NCI-H510A (cell line): ENCODE data around the gene SH3RF3.

Source experiments
- DNase-seq: peaks from one replicate; lab custom pipeline; 2025; lab: John Stamatoyannopoulos, UW

Gene SH3RF3

GRCh38 chr2:109203246-109204011 is 74.4 kb downstream of the SH3RF3 start:
- DNase-seq = no peak

- no peak for DNase-seq
Observed at GRCh38 chr2:109204412-109204811, 75.4 kb downstream of the SH3RF3 start.

GRCh38 chr2:109205447-109205846 is 76.4 kb downstream of the SH3RF3 start:
- no peak for DNase-seq

- DNase-seq = no peak
Observed at GRCh38 chr2:109206569-109207146, 77.7 kb downstream of the SH3RF3 start.

GRCh38 chr2:109207176-109207575 is 78.2 kb downstream of the SH3RF3 start:
- DNase-seq = no peak

- DNase-seq = no peak
Observed at GRCh38 chr2:109208071-109208950, 79.3 kb downstream of the SH3RF3 start.

- DNase-seq = no peak
Observed at GRCh38 chr2:109208951-109209335, 79.9 kb downstream of the SH3RF3 start.

GRCh38 chr2:109209412-109209811 is 80.4 kb downstream of the SH3RF3 start:
- DNase-seq = no peak

- DNase-seq = no peak
Observed at GRCh38 chr2:109209941-109210340, 80.9 kb downstream of the SH3RF3 start.

- DNase-seq = no peak
Observed at GRCh38 chr2:109210431-109211200, 81.6 kb downstream of the SH3RF3 start.

- DNase-seq = no peak
Observed at GRCh38 chr2:109211315-109211714, 82.3 kb downstream of the SH3RF3 start.

- no peak for DNase-seq
Observed at GRCh38 chr2:109212836-109213563, 84.0 kb downstream of the SH3RF3 start.

GRCh38 chr2:109213646-109214433 is 84.8 kb downstream of the SH3RF3 start:
- DNase-seq = no peak

- no peak for DNase-seq
Observed at GRCh38 chr2:109214651-109215371, 85.8 kb downstream of the SH3RF3 start.

- DNase-seq = no peak
Observed at GRCh38 chr2:109215866-109216265, 86.9 kb downstream of the SH3RF3 start.

- DNase-seq = no peak
Observed at GRCh38 chr2:109216332-109216731, 87.3 kb downstream of the SH3RF3 start.

- no peak for DNase-seq
Observed at GRCh38 chr2:109217362-109218086, 88.5 kb downstream of the SH3RF3 start.

GRCh38 chr2:109218087-109218791 is 89.2 kb downstream of the SH3RF3 start:
- DNase-seq = no peak

- DNase-seq = no peak
Observed at GRCh38 chr2:109218792-109219126, 89.8 kb downstream of the SH3RF3 start.
